Osteocyte (in vitro differentiated cells): ENCODE data around the gene ADGRA3. TPM values are rescaled to one million over a fixed set of nuclear protein-coding genes. Genes with fewer than 3 reads are reported as not detected.

Experiments
- DNase-seq: peaks from one replicate; pipeline ENCODE4 v3.0.0; 2021; ENCODE audit warnings: mixed read lengths; ENCODE audit not compliant: unreplicated experiment; ENCODE audit errors: extremely low spot score
- H3K27ac Mint-ChIP-seq: one replicate; pipeline ENCODE4 v1.8.0; 2021; ENCODE audit warnings: mild to moderate bottlenecking, mixed read lengths; ENCODE audit not compliant: unreplicated experiment
- H3K27me3 Mint-ChIP-seq: one replicate; pipeline ENCODE4 v1.8.0; 2021; ENCODE audit warnings: mixed read lengths; ENCODE audit not compliant: unreplicated experiment
- H3K36me3 Mint-ChIP-seq: one replicate; pipeline ENCODE4 v1.8.0; 2021; ENCODE audit warnings: mixed read lengths; ENCODE audit not compliant: unreplicated experiment
- H3K4me1 Mint-ChIP-seq: one replicate; pipeline ENCODE4 v1.8.0; 2021; ENCODE audit warnings: mixed read lengths; ENCODE audit not compliant: unreplicated experiment
- H3K4me3 Mint-ChIP-seq: one replicate; pipeline ENCODE4 v1.8.0; 2021; ENCODE audit warnings: mild to moderate bottlenecking, moderate library complexity, mixed read lengths; ENCODE audit not compliant: unreplicated experiment
- H3K9me3 Mint-ChIP-seq: one replicate; pipeline ENCODE4 v1.8.0; 2021; ENCODE audit warnings: mixed read lengths; ENCODE audit not compliant: unreplicated experiment
- CTCF ChIP-seq: fragments of 200-600 bp; sonication (generic); IDR thresholded peaks from 2 replicates; pipeline ENCODE4 v1.5.0; 2021; ENCODE audit warnings: antibody characterized with exemption, mild to moderate bottlenecking, moderate library complexity
- total RNA-seq: library from RNA; stranded (reverse); gene quantifications from 2 replicates; pipeline ENCODE4 v1.2.1, GENCODE V29; 2021

ADGRA3 gene
- total RNA-seq, 1 donor from 2014 or later = 32.2 TPM

- no peak for TF ChIP-seq CTCF
- H3K27me3 Mint-ChIP-seq = no peaks in the 10 kb centered on the region
- H3K27ac Mint-ChIP-seq = no peak overlapping the region
- H3K4me3 Mint-ChIP-seq = no peak overlapping the region
- peaks cover 14% of the 10 kb centered on the region for H3K36me3 Mint-ChIP-seq
- H3K4me1 Mint-ChIP-seq = no peaks in the 10 kb centered on the region
- no peaks in the 10 kb centered on the region for H3K9me3 Mint-ChIP-seq
- no peak for DNase-seq
Observed at GRCh38 chr4:22428441-22428840, 87.4 kb downstream of the ADGRA3 start.

- peaks cover 14% of the 10 kb centered on the region for H3K36me3 Mint-ChIP-seq
- no peak for DNase-seq
- no peak for TF ChIP-seq CTCF
- no peak overlapping the region for H3K27ac Mint-ChIP-seq
- H3K9me3 Mint-ChIP-seq = no peaks in the 10 kb centered on the region
- no peaks in the 10 kb centered on the region for H3K27me3 Mint-ChIP-seq
- H3K4me3 Mint-ChIP-seq = no peak overlapping the region
- no peaks in the 10 kb centered on the region for H3K4me1 Mint-ChIP-seq
Observed at GRCh38 chr4:22427675-22428074, 88.2 kb downstream of the ADGRA3 start.

GRCh38 chr4:22420291-22420690 lies 95.6 kb downstream of the ADGRA3 start:
- Mint-ChIP-seq H3K4me1 (peaks cover 3% of the 10 kb centered on the region), H3K9me3 (no peaks in the 10 kb centered on the region), H3K27ac (no peak overlapping the region), H3K36me3 (peaks cover 19% of the 10 kb centered on the region), H3K4me3 (no peak overlapping the region), H3K27me3 (no peaks in the 10 kb centered on the region)
- TF ChIP-seq CTCF = no peak
- DNase-seq = no peak

- no peak overlapping the region for H3K27ac Mint-ChIP-seq
- peaks cover 18% of the 10 kb centered on the region for H3K36me3 Mint-ChIP-seq
- no peak overlapping the region for H3K4me3 Mint-ChIP-seq
- H3K9me3 Mint-ChIP-seq = no peaks in the 10 kb centered on the region
- no peaks in the 10 kb centered on the region for H3K27me3 Mint-ChIP-seq
- TF ChIP-seq CTCF = no peak
- DNase-seq = no peak
- peaks cover 3% of the 10 kb centered on the region for H3K4me1 Mint-ChIP-seq
Observed at GRCh38 chr4:22417408-22417807, 98.5 kb downstream of the ADGRA3 start.

- Mint-ChIP-seq H3K4me1 (peaks cover 3% of the 10 kb centered on the region), H3K27me3 (no peaks in the 10 kb centered on the region), H3K36me3 (peaks cover 18% of the 10 kb centered on the region), H3K9me3 (no peaks in the 10 kb centered on the region), H3K27ac (no peak overlapping the region), H3K4me3 (no peak overlapping the region)
- no peak for DNase-seq
- no peak for TF ChIP-seq CTCF
Observed at GRCh38 chr4:22416403-22416802, 99.5 kb downstream of the ADGRA3 start.
